Astrocyte of the spinal cord (primary cell): ENCODE results near the gene PKN2.

Source experiments
- DNase-seq: peaks from one replicate; pipeline ENCODE4 v3.0.0; 2011; ENCODE audit warnings: low read depth, low spot score
- H3K4me3 ChIP-seq: 2 replicates; pipeline ENCODE4 v1.5.1; 2011; ENCODE audit warnings: low read depth, mild to moderate bottlenecking, low read length, moderate library complexity
- in situ Hi-C: cut with HindIII; loops from 2 replicates; pipeline ENCODE4 v1.10.0; 2017; ENCODE audit warnings: low sequenced_read_pairs
- TF ChIP-seq, protein P1 (sequence below): IDR thresholded peaks from 2 replicates; pipeline ENCODE4 v1.5.1; 2012; ENCODE audit warnings: low read depth, mild to moderate bottlenecking, low read length, inconsistent platforms

Gene PKN2

DNA sequence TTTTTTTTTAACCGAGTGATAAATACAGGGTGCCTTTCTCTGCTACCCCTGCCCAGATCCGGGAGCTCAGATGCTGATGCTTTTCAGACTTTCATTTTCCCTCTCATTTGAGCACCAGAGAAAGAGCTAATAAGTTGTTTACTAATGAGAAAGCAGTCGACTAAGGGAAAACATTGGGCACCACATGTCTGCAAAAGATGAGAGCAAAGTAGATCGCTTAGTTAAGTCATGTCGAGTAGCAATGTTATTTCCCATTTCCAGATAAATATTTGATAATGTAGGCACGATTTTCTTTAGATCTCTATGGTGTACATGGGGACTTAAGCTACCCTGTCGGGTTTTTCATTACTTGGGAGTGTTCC is 1.2 kb downstream of the PKN2 start:
- in situ Hi-C loops = no loop called here
- no peak for DNase-seq
- TF ChIP-seq, protein P1, sequence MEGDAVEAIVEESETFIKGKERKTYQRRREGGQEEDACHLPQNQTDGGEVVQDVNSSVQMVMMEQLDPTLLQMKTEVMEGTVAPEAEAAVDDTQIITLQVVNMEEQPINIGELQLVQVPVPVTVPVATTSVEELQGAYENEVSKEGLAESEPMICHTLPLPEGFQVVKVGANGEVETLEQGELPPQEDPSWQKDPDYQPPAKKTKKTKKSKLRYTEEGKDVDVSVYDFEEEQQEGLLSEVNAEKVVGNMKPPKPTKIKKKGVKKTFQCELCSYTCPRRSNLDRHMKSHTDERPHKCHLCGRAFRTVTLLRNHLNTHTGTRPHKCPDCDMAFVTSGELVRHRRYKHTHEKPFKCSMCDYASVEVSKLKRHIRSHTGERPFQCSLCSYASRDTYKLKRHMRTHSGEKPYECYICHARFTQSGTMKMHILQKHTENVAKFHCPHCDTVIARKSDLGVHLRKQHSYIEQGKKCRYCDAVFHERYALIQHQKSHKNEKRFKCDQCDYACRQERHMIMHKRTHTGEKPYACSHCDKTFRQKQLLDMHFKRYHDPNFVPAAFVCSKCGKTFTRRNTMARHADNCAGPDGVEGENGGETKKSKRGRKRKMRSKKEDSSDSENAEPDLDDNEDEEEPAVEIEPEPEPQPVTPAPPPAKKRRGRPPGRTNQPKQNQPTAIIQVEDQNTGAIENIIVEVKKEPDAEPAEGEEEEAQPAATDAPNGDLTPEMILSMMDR = no peak
- peak overlapping the region; percentile 84 for H3K4me3 ChIP-seq

DNA sequence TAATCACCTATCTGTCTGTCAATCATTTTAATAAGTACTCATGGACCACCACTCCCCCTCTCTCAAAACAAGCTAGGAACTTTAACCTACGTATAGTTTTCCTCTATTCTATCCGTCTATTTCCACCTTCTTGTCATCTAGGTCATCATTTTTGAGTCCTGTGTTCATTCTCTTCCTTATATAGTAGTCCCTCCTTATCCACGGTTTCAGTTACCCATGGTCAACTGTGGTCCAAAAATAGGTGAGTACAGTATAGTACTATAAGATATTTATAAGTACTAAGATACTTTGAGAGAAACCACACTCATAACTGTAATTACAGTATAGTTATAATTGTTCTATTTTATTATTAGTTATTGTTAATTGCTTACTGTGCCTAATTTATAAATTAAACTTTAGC is 7.5 kb downstream of the PKN2 start:
- no peak for DNase-seq
- TF ChIP-seq, protein P1 = no peak
- in situ Hi-C loops = no loop called here
- H3K4me3 ChIP-seq = no peak overlapping the region

DNA sequence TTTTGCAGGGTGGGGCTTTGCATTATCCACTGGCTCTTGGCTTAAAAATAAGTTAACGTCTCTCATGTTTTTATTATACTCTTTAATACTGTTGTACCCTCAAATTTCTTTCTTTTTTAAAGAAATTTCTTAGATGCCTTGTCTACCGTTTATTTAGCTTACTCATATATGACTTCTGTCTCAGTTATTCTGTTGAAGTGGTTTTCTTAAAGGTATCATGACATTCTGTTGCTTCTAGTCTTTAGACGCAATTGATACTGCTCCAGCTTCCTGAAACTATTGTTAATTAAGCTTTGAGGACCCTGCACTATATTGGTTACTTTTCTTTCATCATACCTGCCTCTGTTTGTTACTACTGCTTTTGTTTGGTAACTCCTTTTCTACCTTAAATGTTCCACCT is 11.7 kb downstream of the PKN2 start:
- in situ Hi-C loops = no loop called here
- peak; percentile 39 for DNase-seq
- TF ChIP-seq, protein P1 = no peak
- no peak overlapping the region for H3K4me3 ChIP-seq

DNA sequence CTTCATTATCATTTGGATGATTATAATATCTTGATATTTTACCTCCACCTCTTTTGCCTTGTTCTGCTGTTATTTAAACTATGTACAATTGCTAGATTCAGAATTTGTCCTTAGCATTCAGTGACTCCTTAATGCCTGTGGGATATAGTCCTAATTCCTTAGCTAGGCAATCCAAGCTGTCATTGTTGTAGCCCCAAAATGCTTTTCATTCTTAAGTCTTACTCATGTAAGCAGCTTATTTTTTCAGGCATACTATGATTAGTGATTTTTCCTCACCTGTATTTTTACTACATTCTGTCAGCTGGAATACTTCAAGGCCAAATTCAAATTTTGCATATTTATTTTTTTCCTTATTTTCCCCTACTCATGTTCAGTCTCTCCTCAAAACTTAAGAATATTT is 13.4 kb downstream of the PKN2 start:
- H3K4me3 ChIP-seq = no peak overlapping the region
- in situ Hi-C loops = no loop called here
- DNase-seq = peak; percentile 27
- TF ChIP-seq, protein P1 = no peak

DNA sequence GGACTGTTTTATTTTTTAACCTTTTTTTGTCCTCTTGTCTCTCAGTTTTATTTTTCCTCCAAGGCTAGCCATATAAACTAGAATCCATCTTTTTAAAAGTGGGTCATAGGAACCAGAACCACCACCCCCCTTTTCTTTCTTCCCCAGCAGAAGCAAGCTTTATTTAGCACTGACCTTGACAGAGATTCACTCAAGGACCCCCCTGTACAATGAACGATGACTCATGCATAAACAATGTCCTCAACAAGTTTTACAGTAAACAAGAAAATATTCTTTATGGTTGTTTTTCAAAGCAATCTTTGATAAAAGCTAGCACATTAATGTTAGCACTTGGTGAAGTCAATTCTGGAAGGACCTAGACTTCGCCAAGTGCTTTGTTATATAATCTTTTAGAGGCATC is 14.1 kb downstream of the PKN2 start:
- TF ChIP-seq, protein P1 = no peak
- in situ Hi-C loops = no loop called here
- H3K4me3 ChIP-seq = no peak overlapping the region
- DNase-seq = no peak

DNA sequence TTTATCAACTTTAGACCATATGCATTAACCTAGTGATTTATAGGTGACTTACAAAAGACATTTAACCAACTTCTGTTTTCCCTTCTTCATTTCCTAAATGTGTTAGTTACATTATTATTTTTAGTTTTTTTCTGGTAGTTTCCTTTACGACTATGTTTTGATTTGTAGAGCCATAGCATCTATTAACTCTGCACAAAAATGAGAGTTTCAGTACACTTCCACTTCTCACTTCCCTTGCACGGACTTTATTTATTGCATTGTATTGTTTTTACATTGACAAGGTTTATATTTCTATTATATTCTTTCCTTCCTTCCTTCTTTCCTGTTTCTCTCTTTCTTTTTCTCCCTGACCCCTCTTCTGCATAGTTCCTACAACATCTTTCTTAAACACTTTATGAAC is 14.7 kb downstream of the PKN2 start:
- TF ChIP-seq, protein P1 = no peak
- DNase-seq = no peak
- in situ Hi-C loops = no loop called here
- no peak overlapping the region for H3K4me3 ChIP-seq

DNA sequence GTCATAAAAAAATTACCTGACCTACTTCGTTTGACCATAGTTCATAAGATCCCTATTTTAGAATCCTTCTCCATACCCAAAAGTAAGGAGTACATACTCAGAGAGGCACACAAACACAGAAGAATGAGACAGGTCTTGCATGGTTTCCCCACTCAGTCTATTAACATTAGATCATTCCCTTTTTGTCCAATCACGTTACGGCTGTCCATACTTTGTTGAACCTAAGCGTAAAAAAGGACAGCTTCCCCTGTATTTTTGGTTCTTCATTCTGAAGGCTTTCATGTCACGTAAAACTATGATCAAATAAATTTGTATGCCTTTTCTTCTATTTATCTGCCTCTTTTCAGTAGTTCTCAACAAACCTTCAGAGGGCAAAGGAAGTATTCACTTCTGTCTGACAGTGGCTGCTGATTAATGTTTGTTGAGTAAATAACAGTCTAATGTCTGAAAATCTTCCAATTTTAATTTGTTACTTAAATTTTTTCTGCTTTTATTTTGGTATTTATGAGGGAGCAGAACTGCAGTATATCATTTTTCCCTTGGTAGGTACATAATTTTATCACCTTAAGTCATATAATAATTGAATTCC is 16.4 kb downstream of the PKN2 start:
- H3K4me3 ChIP-seq = no peak overlapping the region
- TF ChIP-seq, protein P1 = no peak
- no peak for DNase-seq
- in situ Hi-C loops = no loop called here
